ENCODE measurements around the gene TEX36. TPM values are rescaled to one million over a fixed set of nuclear protein-coding genes. Genes with fewer than 3 reads are reported as not detected.

Gene TEX36
- total RNA-seq, 1 experiment from 2014 or later: not detected

DNA sequence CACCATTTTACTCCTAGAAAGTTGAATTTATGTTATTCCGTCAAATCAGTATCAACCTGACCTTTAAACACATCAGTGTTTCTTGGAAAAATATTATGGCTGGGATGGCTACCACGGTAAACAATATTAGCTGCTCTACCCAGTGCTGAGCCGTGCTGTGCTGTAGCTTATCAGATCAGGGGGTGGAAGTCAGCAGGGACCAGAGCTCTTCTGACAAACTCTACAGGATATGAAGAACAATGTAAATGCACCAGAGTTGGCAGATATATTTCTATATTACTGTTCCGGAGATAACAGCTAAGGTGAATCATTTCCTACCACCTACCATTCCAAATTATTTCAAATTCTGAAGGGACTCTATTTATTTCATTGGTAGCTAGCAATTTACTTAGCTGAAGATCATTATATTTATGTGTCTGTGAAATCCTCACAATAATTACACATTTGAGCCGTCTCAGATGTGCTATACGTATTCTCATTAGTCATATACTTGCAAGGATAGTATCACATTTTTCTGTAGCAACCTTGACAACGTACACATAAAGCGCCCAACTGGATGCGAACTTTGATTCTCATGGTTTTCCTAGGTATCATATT is 76.5 kb downstream of the TEX36 start:
- TF ChIP-seq, protein P1, sequence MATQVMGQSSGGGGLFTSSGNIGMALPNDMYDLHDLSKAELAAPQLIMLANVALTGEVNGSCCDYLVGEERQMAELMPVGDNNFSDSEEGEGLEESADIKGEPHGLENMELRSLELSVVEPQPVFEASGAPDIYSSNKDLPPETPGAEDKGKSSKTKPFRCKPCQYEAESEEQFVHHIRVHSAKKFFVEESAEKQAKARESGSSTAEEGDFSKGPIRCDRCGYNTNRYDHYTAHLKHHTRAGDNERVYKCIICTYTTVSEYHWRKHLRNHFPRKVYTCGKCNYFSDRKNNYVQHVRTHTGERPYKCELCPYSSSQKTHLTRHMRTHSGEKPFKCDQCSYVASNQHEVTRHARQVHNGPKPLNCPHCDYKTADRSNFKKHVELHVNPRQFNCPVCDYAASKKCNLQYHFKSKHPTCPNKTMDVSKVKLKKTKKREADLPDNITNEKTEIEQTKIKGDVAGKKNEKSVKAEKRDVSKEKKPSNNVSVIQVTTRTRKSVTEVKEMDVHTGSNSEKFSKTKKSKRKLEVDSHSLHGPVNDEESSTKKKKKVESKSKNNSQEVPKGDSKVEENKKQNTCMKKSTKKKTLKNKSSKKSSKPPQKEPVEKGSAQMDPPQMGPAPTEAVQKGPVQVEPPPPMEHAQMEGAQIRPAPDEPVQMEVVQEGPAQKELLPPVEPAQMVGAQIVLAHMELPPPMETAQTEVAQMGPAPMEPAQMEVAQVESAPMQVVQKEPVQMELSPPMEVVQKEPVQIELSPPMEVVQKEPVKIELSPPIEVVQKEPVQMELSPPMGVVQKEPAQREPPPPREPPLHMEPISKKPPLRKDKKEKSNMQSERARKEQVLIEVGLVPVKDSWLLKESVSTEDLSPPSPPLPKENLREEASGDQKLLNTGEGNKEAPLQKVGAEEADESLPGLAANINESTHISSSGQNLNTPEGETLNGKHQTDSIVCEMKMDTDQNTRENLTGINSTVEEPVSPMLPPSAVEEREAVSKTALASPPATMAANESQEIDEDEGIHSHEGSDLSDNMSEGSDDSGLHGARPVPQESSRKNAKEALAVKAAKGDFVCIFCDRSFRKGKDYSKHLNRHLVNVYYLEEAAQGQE (IDR thresholded peaks at IDR 0.05; ENCODE audit: insufficient read depth in 1 of 2, low read depth in 2 of 2, low read length in 1 of 2): no peak
- TF ChIP-seq SIN3A (IDR thresholded peaks at IDR 0.05; ENCODE audit: borderline replicate concordance, insufficient read depth, low read depth, low read length) (no peak), TCF7L2 (IDR thresholded peaks at IDR 0.05; ENCODE audit: low read depth, low read length) (no peak), POLR2AphosphoS5 (IDR thresholded peaks at IDR 0.05; ENCODE audit: low read depth, low read length) (no peak)
- TF ChIP-seq, protein P2, sequence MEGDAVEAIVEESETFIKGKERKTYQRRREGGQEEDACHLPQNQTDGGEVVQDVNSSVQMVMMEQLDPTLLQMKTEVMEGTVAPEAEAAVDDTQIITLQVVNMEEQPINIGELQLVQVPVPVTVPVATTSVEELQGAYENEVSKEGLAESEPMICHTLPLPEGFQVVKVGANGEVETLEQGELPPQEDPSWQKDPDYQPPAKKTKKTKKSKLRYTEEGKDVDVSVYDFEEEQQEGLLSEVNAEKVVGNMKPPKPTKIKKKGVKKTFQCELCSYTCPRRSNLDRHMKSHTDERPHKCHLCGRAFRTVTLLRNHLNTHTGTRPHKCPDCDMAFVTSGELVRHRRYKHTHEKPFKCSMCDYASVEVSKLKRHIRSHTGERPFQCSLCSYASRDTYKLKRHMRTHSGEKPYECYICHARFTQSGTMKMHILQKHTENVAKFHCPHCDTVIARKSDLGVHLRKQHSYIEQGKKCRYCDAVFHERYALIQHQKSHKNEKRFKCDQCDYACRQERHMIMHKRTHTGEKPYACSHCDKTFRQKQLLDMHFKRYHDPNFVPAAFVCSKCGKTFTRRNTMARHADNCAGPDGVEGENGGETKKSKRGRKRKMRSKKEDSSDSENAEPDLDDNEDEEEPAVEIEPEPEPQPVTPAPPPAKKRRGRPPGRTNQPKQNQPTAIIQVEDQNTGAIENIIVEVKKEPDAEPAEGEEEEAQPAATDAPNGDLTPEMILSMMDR (IDR thresholded peaks at IDR 0.05): no peak
- Histone ChIP-seq H3K36me3 (ENCODE audit: control insufficient read depth, insufficient read depth, low read length) (no peaks in the 10 kb centered on the region), H3K27ac (ENCODE audit: low read length) (no peak overlapping the region), H3K27me3 (ENCODE audit: control insufficient read depth, insufficient read depth, low read length) (peaks cover 20% of the 10 kb centered on the region), H3K4me1 (ENCODE audit: control insufficient read depth, insufficient read depth, low read length) (no peaks in the 10 kb centered on the region), H3K9me3 (ENCODE audit: control insufficient read depth, insufficient read depth, low read depth, low read length) (no peaks in the 10 kb centered on the region), H3K4me3 (ENCODE audit: low read depth in 2 of 2, low read length in 2 of 2) (no peak overlapping the region)
- intact Hi-C loops (cut with micrococcal nuclease; ENCODE audit: unreplicated experiment): no loop called here
- no TSS peak for BruUV-seq (replicated peaks)
- DNase-seq (ENCODE audit: low read depth, low spot score) (no peak), ATAC-seq (no peak)
- CTCF ChIA-PET: no interaction called here
- in situ Hi-C loops (cut with HindIII; ENCODE audit: low pct_unique_long_range_greater_than_20kb, low sequenced_read_pairs): no loop called here
- POLR2A ChIA-PET: no interaction called here

Other genes starting within 250 kb of the TEX36 start
- 36.3 TPM for gene EDRF1, start 36.5 kb upstream of the TEX36 start, total RNA-seq (2021; ENCODE audit: unreplicated experiment)
- not detected for gene MMP21, start 92.7 kb upstream of the TEX36 start, total RNA-seq (2021; ENCODE audit: unreplicated experiment)
- 103 TPM for gene UROS, start 140.1 kb upstream of the TEX36 start, total RNA-seq (2021; ENCODE audit: unreplicated experiment)
- 123 TPM for gene BCCIP, start 140.4 kb upstream of the TEX36 start, total RNA-seq (2021; ENCODE audit: unreplicated experiment)
- 117 TPM for gene DHX32, start 198.1 kb upstream of the TEX36 start, total RNA-seq (2021; ENCODE audit: unreplicated experiment)
- gene FANK1, start 213.4 kb upstream of the TEX36 start, total RNA-seq (2021; ENCODE audit: unreplicated experiment): 19.1 TPM